AG10803 (cell line): ENCODE results near the gene SLC9A9.

Experiments used
- DNase-seq: peaks from one replicate; pipeline ENCODE4 v3.0.0; 2010; ENCODE audit warnings: low read depth
- H3K4me3 ChIP-seq: 2 replicates; pipeline ENCODE4 v1.5.1; 2011; ENCODE audit warnings: mild to moderate bottlenecking, low read length, control low read depth
- TF ChIP-seq, protein P1 (sequence below): conservative IDR thresholded peaks from 2 replicates; pipeline ENCODE4 v1.5.1; 2011; ENCODE audit warnings: mild to moderate bottlenecking, low read length, control low read depth, inconsistent platforms

SLC9A9 gene

DNA sequence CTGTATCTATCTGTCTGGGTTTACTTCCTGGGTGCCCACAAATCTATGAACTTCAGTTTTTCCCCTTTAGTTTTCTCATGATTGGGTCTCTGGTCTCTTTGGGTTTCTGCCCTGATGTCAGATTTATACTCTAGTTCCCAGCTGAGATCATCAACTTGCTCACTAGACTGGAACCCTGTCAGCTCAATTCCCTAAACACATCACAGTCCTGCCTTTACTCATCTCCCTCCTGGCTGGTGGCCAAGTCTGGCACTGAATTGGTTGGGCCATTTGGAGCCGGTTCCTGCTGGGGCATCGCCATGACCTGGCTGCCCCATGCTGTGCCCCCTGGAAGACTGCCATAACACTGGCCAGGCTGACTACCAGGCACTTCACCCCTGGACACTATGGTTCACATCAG, 383.4 kb downstream of the SLC9A9 start:
- DNase-seq: no peak
- H3K4me3 ChIP-seq: no peak overlapping the region
- TF ChIP-seq, protein P1, sequence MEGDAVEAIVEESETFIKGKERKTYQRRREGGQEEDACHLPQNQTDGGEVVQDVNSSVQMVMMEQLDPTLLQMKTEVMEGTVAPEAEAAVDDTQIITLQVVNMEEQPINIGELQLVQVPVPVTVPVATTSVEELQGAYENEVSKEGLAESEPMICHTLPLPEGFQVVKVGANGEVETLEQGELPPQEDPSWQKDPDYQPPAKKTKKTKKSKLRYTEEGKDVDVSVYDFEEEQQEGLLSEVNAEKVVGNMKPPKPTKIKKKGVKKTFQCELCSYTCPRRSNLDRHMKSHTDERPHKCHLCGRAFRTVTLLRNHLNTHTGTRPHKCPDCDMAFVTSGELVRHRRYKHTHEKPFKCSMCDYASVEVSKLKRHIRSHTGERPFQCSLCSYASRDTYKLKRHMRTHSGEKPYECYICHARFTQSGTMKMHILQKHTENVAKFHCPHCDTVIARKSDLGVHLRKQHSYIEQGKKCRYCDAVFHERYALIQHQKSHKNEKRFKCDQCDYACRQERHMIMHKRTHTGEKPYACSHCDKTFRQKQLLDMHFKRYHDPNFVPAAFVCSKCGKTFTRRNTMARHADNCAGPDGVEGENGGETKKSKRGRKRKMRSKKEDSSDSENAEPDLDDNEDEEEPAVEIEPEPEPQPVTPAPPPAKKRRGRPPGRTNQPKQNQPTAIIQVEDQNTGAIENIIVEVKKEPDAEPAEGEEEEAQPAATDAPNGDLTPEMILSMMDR: no peak

DNA sequence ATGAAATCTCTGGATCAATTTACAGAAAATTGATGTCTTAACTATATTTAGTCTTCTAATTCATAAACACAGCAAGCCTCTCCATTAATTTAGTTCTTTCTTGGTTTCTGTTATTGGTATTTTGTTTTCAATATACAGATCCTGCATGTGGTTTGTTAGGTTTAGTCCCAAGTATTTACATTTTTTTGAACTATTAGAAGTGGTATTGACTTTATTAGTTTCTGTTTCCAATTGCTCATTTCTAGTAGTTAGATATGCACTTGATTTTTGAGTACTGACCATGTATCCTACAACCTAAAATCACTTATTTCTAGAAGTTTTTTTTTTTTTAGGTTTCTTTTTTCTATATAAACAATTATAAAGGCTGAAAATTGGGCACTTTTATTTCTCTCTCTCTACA, 392.8 kb downstream of the SLC9A9 start:
- no peak for DNase-seq
- TF ChIP-seq, protein P1: no peak
- no peak overlapping the region for H3K4me3 ChIP-seq

DNA sequence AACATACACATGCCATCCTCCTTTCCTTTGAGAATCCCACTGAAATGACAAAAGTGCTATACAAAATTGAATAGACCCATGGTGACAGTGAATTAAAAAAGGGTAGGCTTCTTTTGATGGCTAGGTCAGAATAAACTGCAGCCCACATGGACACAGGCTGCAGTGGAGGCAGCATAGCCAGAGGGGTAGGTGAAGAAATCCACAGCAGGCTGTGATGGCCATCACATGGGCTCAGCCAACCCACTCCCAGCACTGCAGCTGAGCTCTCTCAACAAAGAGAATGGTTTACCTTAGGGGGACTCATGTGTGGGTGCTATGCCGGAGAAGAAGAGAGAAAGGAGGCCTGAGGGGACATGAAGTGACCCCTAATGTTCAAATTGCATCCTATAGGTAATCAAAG, 397.6 kb downstream of the SLC9A9 start:
- TF ChIP-seq, protein P1: no peak
- no peak overlapping the region for H3K4me3 ChIP-seq
- DNase-seq: no peak

DNA sequence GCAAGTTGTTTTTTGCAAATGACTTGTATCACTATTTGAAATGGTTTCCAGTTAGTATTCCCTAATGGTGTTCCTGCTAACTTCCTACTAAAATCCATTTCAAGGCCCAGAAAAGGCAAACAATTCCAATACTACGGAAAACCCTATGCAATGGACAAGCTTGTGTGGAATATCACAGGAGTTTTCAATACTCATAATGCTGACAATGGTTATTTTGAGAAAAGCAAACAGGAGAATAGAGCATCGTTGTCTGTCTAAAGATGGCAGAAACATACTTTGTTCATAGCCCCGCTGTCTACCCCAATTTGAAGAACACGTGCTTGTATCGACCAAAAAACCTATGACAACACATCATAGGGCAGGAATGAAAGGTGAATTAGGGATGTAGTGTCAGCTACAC, 400.8 kb downstream of the SLC9A9 start:
- TF ChIP-seq, protein P1: no peak
- DNase-seq: no peak
- H3K4me3 ChIP-seq: no peak overlapping the region

GRCh38 chr3:143445118-143445517, 403.1 kb downstream of the SLC9A9 start:
- peak; percentile 17 for DNase-seq
- TF ChIP-seq, protein P1: no peak
- H3K4me3 ChIP-seq: no peak overlapping the region

GRCh38 chr3:143443851-143444331, 404.4 kb downstream of the SLC9A9 start:
- no peak overlapping the region for H3K4me3 ChIP-seq
- TF ChIP-seq, protein P1: no peak
- DNase-seq: peak; percentile 95

DNA sequence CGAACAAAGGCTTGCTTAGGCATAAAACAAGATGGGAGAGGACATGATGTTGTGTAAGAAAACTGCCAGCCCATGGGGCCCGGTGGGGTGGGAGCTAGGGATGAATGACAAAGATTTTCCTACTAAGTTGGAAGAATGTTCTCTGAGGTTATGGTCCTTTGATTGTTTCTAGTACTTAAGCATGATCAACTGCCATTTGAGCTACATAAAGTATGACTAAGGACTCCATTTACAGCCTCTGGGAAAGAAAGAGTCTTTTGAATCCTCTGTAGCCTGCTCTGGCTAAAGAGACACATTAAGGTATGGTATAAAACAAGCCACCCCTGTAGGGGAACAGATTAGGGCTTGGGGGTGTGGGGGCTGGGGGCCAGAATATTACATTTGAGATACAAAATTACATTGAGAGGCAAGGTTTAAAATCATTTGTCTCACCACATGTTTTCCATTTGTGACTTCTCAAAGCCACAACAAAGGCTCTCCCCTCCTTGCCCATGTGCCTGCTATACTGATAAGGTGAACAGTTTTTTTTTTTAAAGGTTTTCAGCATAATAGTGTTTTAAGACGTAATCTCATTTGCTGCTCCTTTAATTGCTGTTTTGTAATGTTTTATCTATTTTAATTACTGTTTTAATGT, 405.3 kb downstream of the SLC9A9 start:
- TF ChIP-seq, protein P1: no peak
- DNase-seq: no peak
- no peak overlapping the region for H3K4me3 ChIP-seq
